ENCODE data around the gene FAM200A.
"Not testable (repeated sequence)": the region's sequence is repeated elsewhere in the genome, so short reads cannot be mapped to it uniquely, and the experiment has no call there.

Gene FAM200A

DNA sequence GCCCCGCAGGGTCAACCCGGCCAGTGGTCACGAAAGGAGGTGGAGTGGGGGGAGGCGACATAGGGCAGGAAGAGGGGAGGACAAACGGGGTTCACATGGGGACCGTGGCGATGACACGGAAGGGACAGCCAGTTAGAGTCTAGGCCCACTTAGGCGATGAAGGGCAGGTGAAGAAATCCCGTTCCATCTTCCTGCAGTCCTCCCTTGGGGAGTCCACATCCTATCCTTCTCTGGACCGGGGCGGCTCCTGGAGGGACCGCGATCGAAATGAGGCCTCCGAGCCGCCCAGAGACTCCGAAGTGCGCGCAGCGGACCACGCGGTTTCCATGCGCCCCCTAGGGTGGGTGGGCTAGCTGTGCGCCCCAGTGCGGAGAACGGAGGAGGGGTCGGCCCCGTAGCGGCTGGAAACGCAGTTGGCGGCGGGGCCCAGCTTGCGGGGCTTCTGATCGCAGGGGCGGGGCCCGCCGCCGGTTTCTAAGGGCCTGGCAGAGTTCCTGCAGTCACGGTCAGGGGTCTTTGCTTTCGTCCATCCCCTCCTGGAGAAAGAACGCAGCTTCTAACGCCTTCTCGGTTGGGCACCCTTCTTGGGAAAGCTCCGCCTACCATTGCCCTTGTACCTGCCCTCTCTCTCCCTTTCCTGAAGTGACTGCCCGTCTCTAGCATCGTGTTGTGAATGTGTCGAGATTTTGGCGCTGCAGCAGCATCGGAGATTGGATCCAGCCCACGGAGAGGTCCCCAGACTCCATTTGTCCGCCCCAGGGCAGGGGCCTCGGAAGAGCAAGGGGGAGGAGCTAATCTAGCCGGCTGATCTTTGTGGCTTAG lies 28.3 kb upstream of the FAM200A start:
- DNase-seq (ENCODE audit: low read depth): no peak
- H3K4me3 ChIP-seq (ENCODE audit: low read length): peak overlapping the region; percentile 58
- TF ChIP-seq, protein P1, sequence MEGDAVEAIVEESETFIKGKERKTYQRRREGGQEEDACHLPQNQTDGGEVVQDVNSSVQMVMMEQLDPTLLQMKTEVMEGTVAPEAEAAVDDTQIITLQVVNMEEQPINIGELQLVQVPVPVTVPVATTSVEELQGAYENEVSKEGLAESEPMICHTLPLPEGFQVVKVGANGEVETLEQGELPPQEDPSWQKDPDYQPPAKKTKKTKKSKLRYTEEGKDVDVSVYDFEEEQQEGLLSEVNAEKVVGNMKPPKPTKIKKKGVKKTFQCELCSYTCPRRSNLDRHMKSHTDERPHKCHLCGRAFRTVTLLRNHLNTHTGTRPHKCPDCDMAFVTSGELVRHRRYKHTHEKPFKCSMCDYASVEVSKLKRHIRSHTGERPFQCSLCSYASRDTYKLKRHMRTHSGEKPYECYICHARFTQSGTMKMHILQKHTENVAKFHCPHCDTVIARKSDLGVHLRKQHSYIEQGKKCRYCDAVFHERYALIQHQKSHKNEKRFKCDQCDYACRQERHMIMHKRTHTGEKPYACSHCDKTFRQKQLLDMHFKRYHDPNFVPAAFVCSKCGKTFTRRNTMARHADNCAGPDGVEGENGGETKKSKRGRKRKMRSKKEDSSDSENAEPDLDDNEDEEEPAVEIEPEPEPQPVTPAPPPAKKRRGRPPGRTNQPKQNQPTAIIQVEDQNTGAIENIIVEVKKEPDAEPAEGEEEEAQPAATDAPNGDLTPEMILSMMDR (conservative IDR thresholded peaks at IDR 0.05; ENCODE audit: low read depth, low read length): peak; percentile 53

DNA sequence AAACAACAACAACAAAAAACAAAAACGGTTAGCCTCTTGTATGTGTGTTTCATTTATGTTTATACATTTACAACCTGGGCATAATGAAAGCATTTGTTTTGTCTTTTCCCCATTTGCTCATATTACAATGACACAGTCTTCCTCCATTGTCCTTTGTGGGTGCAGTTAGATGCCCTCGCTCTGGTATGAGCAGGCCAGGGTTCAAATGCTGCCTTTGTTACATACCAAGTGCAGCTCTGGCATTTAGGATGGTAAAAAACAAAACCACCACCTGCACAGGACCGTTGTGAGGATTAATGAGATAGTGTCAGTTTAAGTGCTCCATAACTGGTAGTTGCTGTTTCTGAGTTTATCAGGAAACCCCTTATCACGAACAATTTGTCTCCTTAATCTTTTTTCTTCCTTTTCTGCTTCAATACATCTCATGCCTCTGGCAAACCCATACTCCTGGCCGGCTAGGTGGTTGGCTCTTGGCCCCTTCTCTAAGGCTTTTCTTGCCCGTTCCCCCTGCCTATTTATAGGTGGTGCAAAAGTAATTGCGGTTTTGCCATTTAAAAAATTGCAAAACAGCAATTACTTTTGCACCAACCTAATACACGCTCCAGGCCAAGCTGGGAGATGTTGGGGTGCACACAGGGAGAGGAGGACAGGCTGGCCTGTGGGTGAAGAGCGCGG lies 27.5 kb upstream of the FAM200A start:
- TF ChIP-seq, protein P1 (conservative IDR thresholded peaks at IDR 0.05; ENCODE audit: low read depth, low read length): no peak
- peak overlapping the region; percentile 58 for H3K4me3 ChIP-seq (ENCODE audit: low read length)
- DNase-seq (ENCODE audit: low read depth): no peak

DNA sequence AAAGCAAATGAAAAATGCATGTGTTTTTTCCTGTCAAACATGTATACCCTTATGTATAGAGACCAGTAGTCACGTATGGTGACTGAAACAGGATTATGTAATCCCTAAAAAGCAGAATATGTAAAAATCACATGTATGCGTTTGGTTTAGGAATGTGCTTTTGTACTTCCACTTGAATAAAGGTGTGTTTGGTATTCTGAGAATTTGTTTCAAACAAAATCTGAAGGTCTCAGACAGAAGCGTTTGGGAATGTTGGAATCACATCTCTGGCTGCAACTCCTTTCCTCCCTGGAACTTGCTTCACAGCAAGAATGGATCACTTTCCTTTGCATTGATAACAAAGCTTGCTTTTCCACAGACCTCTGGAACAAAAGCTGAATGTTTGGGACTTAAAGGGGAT lies 24.3 kb upstream of the FAM200A start:
- TF ChIP-seq, protein P1 (conservative IDR thresholded peaks at IDR 0.05; ENCODE audit: low read depth, low read length): no peak
- DNase-seq (ENCODE audit: low read depth): no peak
- no peak overlapping the region for H3K4me3 ChIP-seq (ENCODE audit: low read length)

DNA sequence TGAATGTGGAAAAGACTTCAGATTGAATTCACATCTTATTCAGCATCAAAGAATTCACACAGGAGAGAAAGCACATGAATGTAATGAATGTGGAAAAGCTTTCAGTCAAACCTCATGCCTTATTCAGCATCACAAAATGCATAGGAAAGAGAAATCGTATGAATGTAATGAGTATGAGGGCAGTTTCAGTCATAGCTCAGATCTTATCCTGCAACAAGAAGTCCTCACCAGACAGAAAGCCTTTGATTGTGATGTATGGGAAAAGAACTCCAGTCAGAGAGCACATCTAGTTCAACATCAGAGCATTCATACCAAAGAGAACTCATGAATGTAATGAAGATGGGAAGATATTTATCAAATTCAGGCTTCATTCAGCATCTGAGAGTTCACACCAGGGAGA lies 21.3 kb upstream of the FAM200A start:
- no peak overlapping the region for H3K4me3 ChIP-seq (ENCODE audit: low read length)
- TF ChIP-seq, protein P1 (conservative IDR thresholded peaks at IDR 0.05; ENCODE audit: low read depth, low read length): no peak
- no peak for DNase-seq (ENCODE audit: low read depth)

DNA sequence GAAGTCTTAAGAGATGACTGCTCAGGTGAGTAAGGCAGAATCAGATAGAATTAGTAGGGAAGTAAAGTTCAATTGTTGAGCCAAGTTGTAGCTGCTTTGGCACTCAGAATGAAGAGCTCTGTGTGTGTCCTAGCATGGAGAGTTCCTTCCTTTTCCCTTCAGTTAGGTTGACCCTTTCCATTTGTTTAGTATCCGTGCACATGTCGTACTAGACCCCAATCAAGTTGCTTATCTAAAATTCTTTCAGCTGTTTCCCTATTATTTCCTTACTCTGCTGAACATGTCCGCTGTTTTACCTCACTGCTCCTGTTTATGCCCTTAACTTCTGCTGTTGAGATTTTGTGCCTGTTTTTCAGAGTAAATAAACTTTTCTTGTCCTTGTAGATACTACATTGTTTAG lies 19.9 kb upstream of the FAM200A start:
- TF ChIP-seq, protein P1 (conservative IDR thresholded peaks at IDR 0.05; ENCODE audit: low read depth, low read length): no peak
- no peak for DNase-seq (ENCODE audit: low read depth)
- no peak overlapping the region for H3K4me3 ChIP-seq (ENCODE audit: low read length)

DNA sequence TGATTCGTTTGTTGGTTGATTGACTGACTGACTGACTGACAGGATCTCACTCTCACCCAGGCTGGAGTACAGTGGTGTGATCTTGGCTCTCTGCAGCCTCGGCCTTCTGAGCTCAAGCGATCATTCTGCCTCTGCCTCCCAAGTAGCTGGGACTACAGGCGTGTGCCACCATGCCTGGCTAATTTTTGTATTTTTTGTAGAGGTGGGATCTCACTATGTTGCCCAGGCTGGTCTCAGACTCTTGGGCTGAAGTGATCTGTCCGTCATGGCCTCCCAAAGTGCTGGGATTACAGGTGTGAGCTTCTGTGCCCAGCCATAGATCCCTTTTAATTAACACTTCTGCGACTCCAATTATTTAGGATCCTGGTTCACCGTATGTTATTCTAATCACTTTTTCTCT lies 16.9 kb upstream of the FAM200A start:
- not testable (repeated sequence) for H3K4me3 ChIP-seq (ENCODE audit: low read length); DNase-seq (ENCODE audit: low read depth)

DNA sequence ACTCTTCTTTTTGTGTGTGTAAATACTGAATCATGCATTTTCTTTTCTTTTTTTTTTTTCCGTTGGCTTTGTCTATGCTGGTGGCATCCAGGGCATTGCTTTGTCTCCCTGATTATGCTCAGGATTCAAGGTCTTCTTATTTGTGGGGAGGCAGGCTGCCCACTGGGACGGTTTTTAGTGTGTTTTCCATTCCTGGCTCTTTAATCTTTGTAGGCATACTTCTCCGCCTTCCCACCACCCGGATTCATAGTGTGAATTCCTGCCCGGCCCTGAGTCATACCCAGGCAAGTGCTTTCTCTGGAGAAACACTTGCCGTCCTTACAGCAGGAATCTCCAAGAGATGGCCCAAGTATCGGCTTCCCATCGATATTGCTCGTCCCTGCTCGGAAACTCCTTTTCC lies 11.7 kb upstream of the FAM200A start:
- DNase-seq (ENCODE audit: low read depth): peak; percentile 30
- TF ChIP-seq, protein P1 (conservative IDR thresholded peaks at IDR 0.05; ENCODE audit: low read depth, low read length): no peak
- H3K4me3 ChIP-seq (ENCODE audit: low read length): no peak overlapping the region

All from retinal pigment epithelial cell (primary cell).